K562 (cell line): ENCODE measurements around the gene TSC1. TPM values are rescaled to one million over a fixed set of nuclear protein-coding genes. Genes with fewer than 3 reads are reported as not detected.

Experiments
- ATAC-seq: fragments of 200-7000 bp; cut with Tn5 transposase; 3 replicates; pipeline ENCODE4 v1.9.1; 2020; ENCODE audit warnings: moderate library complexity
- BruUV-seq: library from RNA; stranded (reverse); fragments of 400-500 nt; replicated peaks from 2 replicates; lab custom pipeline; 2021; lab: Mats Ljungman, UMichigan
- CTCF ChIA-PET: fragments of 300-600 bp; formaldehyde crosslinking; extraction: SDS; loops from one replicate; lab custom pipeline; 2021; ENCODE audit warnings: low intra/inter-chr PET ratio; lab: Yijun Ruan, JAX
- POLR2A ChIA-PET: fragments of 300-600, 350-650 bp; sonication (Branson Sonifier 250); formaldehyde crosslinking; extraction: SDS; loops from one replicate; lab custom pipeline; 2021; ENCODE audit warnings: antibody characterized with exemption, inconsistent platforms; lab: Yijun Ruan, JAX
- DNase-seq, 4 experiments: peaks; one replicate each; pipeline versions ENCODE4 v3.0.0 to v3.0.0-alpha.2; 2011 to 2018; ENCODE audit warnings: low spot score in 3 of 4, mixed read lengths in 3 of 4; ENCODE audit errors: extremely low read depth in 1 of 4
- FAIRE-seq: peaks from 2 replicates; lab custom pipeline; 2011; peaks lifted over from hg19 to GRCh38; lab: Jason Lieb, UNC
- H2AFZ ChIP-seq: 2 replicates; pipeline ENCODE4 v1.6.0; 2011; ENCODE audit warnings: low read depth, low read length, control low read depth, inconsistent platforms
- H3K27ac ChIP-seq: fragments of 200-600 bp; 3 replicates; pipeline ENCODE4 v1.8.0; 2011; ENCODE audit warnings: low read depth, mild to moderate bottlenecking, control low read depth, inconsistent platforms, low read length, moderate library complexity, mixed read lengths; ENCODE audit errors: extremely low read depth
- H3K27me3 ChIP-seq, 2 experiments: fragments of 300-600 bp in 1 of 2; 2 replicates in 1 of 2; 3 replicates in 1 of 2; pipeline versions ENCODE4 v1.6.0 to v1.8.0; 2011; ENCODE audit warnings: inconsistent platforms in 2 of 2, low read length in 2 of 2, mild to moderate bottlenecking in 1 of 2, mixed read lengths in 1 of 2, moderate library complexity in 1 of 2; ENCODE audit not compliant: control insufficient read depth in 2 of 2, insufficient read depth in 2 of 2
- H3K36me3 ChIP-seq: fragments of 300-600 bp; 3 replicates; pipeline ENCODE4 v1.8.0; 2011; ENCODE audit warnings: mild to moderate bottlenecking, low read length, inconsistent platforms; ENCODE audit not compliant: control insufficient read depth, insufficient read depth
- H3K4me1 ChIP-seq, 2 experiments: fragments of 200-600 bp in 1 of 2; replicated peaks in 1 of 2; 2 replicates in 1 of 2; 3 replicates in 1 of 2; pipeline versions ENCODE4 v1.5.1 to v1.8.0; 2011; ENCODE audit warnings: inconsistent platforms in 2 of 2, low read length in 2 of 2, mild to moderate bottlenecking in 1 of 2, mixed read lengths in 1 of 2, moderate library complexity in 1 of 2; ENCODE audit not compliant: control insufficient read depth in 2 of 2, insufficient read depth in 2 of 2
- H3K4me2 ChIP-seq: 2 replicates; pipeline ENCODE4 v1.6.1; 2011; ENCODE audit warnings: low read length, control low read depth, inconsistent platforms, mixed read lengths; ENCODE audit not compliant: insufficient read depth
- H3K4me3 ChIP-seq: fragments of 200-600 bp; sonication (generic), shearing (Covaris generic); 2 replicates; pipeline ENCODE4 v1.5.1; 2016; ENCODE audit warnings: control low read depth, inconsistent platforms
- H3K79me2 ChIP-seq: fragments of 200-600 bp; 3 replicates; pipeline ENCODE4 v1.8.0; 2011; ENCODE audit warnings: low read length, inconsistent platforms; ENCODE audit not compliant: control insufficient read depth, insufficient read depth
- H3K9ac ChIP-seq, 2 experiments: 2 replicates each; pipeline versions ENCODE4 v1.6.0 to v1.6.1; 2011; ENCODE audit warnings: low read depth in 2 of 2, low read length in 2 of 2, control low read depth in 1 of 2, inconsistent platforms in 1 of 2, mild to moderate bottlenecking in 1 of 2, mixed read lengths in 1 of 2; ENCODE audit not compliant: insufficient read depth in 1 of 2
- H3K9me1 ChIP-seq: one replicate; pipeline ENCODE4 v1.6.0; 2011; ENCODE audit warnings: inconsistent platforms, mild to moderate bottlenecking, low read length, moderate library complexity; ENCODE audit not compliant: control insufficient read depth, insufficient read depth
- H3K9me3 ChIP-seq: replicated peaks from 2 replicates; pipeline ENCODE4 v1.5.1; 2011; ENCODE audit warnings: low read depth, low read length, inconsistent platforms; ENCODE audit not compliant: control insufficient read depth, insufficient read depth
- H4K20me1 ChIP-seq: replicated peaks from 2 replicates; pipeline ENCODE4 v1.6.1; 2011; ENCODE audit warnings: low read length, inconsistent platforms, mixed read lengths; ENCODE audit not compliant: control insufficient read depth, insufficient read depth
- BCL6 ChIP-seq: fragments of 250-450 bp; sonication (Bioruptor Pico); IDR thresholded peaks from 2 replicates; pipeline ENCODE4 v1.4.0; 2020
- LARP7 ChIP-seq: fragments of 450-650 bp; IDR thresholded peaks from 2 replicates; pipeline ENCODE4 v1.6.1; 2016
- NFIC ChIP-seq: fragments of 450-650 bp; IDR thresholded peaks from 2 replicates; pipeline ENCODE4 v1.6.1; 2017; ENCODE audit warnings: mild to moderate bottlenecking, inconsistent platforms
- NFIX ChIP-seq: fragments of 250-450 bp; sonication (Bioruptor Pico); IDR thresholded peaks from 2 replicates; pipeline ENCODE4 v1.4.0; 2020; ENCODE audit warnings: low read depth, mild to moderate bottlenecking, moderate library complexity
- PBX2 ChIP-seq, 2 experiments: IDR thresholded peaks in 1 of 2; conservative IDR thresholded peaks in 1 of 2; 2 replicates each; pipeline ENCODE4 v1.6.1; 2016; ENCODE audit warnings: low read depth in 2 of 2, mild to moderate bottlenecking in 1 of 2, missing compliant biosample characterization in 1 of 2, missing genetic modification characterization in 1 of 2, moderate library complexity in 1 of 2
- RAD21 ChIP-seq, 2 experiments: fragments of 250-450 bp in 1 of 2; fragments of 450-650 bp in 1 of 2; sonication (Bioruptor Pico) in 1 of 2; formaldehyde crosslinking in 1 of 2; IDR thresholded peaks in 1 of 2; conservative IDR thresholded peaks in 1 of 2; 2 replicates each; pipeline versions ENCODE4 v1.4.0 to v1.8.0; 2020 to 2022; ENCODE audit warnings: mild to moderate bottlenecking in 2 of 2, moderate library complexity in 1 of 2
- STAT5A ChIP-seq: IDR thresholded peaks from 2 replicates; pipeline ENCODE4 v1.6.1; 2012; ENCODE audit warnings: low read length, inconsistent platforms, borderline replicate concordance
- ZFPM2 ChIP-seq: fragments of 250-450 bp; sonication (Bioruptor Pico); IDR thresholded peaks from 2 replicates; pipeline ENCODE4 v1.5.1; 2022; ENCODE audit warnings: mild to moderate bottlenecking
- ZNF175 ChIP-seq: fragments of 200-800 bp; sonication (Bioruptor generic); IDR thresholded peaks from 2 replicates; pipeline ENCODE4 v1.6.1; 2016; ENCODE audit warnings: low read depth, mild to moderate bottlenecking, missing genetic modification characterization, missing compliant biosample characterization
- ZNF24 ChIP-seq: fragments of 450-650 bp; IDR thresholded peaks from 2 replicates; pipeline ENCODE4 v1.6.1; 2016
- WGBS: fragments of 100-300 bp; shearing (Covaris generic); methylation state at CpG from one replicate; pipeline ENCODE4 v1.1.6; 2016; ENCODE audit warnings: low coverage, mixed read lengths; ENCODE audit not compliant: insufficient coverage; ENCODE audit errors: missing lambda C conversion rate; 5-methylcytosine and 5-hydroxymethylcytosine counted together
- in situ Hi-C: fragments of 300-500 bp; cut with MboI; formaldehyde crosslinking; loops from 4 replicates; pipeline ENCODE4 v1.15.0; 2018; ENCODE audit warnings: inconsistent platforms, mixed read lengths
- intact Hi-C: fragments of 100-400 bp; cut with micrococcal nuclease; formaldehyde crosslinking; loops from 2 replicates; pipeline ENCODE4 v1.14.2; 2022
- polyA plus RNA-seq, 8 experiments: library from polyadenylated mRNA; depleted of rRNA in 4 of 8; stranded (reverse) in 5 of 8; unstranded in 3 of 8; fragments of >200 nt; fragmentation: Nextera tagmentation in 2 of 8; fragmentation: Illumina TruSeq in 1 of 8; extraction: Ambion mirVana in 2 of 8; extraction: Trizol in 1 of 8; gene quantifications; 2 replicates each; pipeline versions ENCODE4 v1.2.1 to v1.2.3, GENCODE V29; 2011 to 2014; ENCODE audit warnings: inconsistent platforms in 1 of 8, missing spikeins in 1 of 8
- total RNA-seq, 7 experiments: library from RNA; depleted of rRNA in 6 of 7; stranded (reverse); fragments of >200 nt in 6 of 7; fragmentation: Illumina TruSeq in 2 of 7; extraction: Trizol in 2 of 7; gene quantifications; 2 replicates each; pipeline versions ENCODE4 v1.2.1 to v1.2.3, GENCODE V29; 2011 to 2021; ENCODE audit warnings: low replicate concordance in 1 of 7

The TSC1 gene
- total and polyA plus RNA-seq, 9 of the 15 experiments (the other 6 are each of a cell fraction or from before 2014, with no cell fraction given) = 6.9 to 37.6 (median 18.6) TPM

GRCh38 chr9:132846109-132846917 is 98.1 kb downstream of the TSC1 start:
- H3K4me2 ChIP-seq = no peak overlapping the region
- H3K27me3 ChIP-seq = peaks cover 18 to 48% of the 10 kb centered on the region in 2 experiments; a peak in 4 of 5 replicates
- no peak overlapping the region for H2AFZ ChIP-seq
- no peaks in the 10 kb centered on the region for H3K79me2 ChIP-seq
- no peak for ATAC-seq
- no peak for DNase-seq
- no peak overlapping the region for H3K27ac ChIP-seq
- in situ Hi-C loops = no loop called here
- intact Hi-C loops = no loop called here
- BruUV-seq = no TSS peak
- H4K20me1 ChIP-seq = no peaks in the 10 kb centered on the region
- H3K4me1 ChIP-seq = no peaks in the 10 kb centered on the region; a peak in 1 of 5 replicates
- CTCF ChIA-PET = no interaction called here
- POLR2A ChIA-PET = interaction anchor here (0.9 to 1.0 kb wide), 2 partner anchors 11 to 45 kb away, joined by 3 read pairs; no protein-coding TSS in a partner anchor
- H3K36me3 ChIP-seq = no peaks in the 10 kb centered on the region
- no peak overlapping the region for H3K9ac ChIP-seq
- no peaks in the 10 kb centered on the region for H3K9me3 ChIP-seq
- no peaks in the 10 kb centered on the region for H3K9me1 ChIP-seq
- H3K4me3 ChIP-seq = no peak overlapping the region
- FAIRE-seq = no peak
- TF ChIP-seq LARP7 = no peak
- TF ChIP-seq ZNF24 = peak; percentile 75; the same call in 1 of the 2 replicates
- TF ChIP-seq BCL6 (CRISPR knock-in tag) = no peak
- TF ChIP-seq NFIX = no peak
- no peak for TF ChIP-seq STAT5A
- peak; percentile 75 for TF ChIP-seq NFIC
- no peak for TF ChIP-seq ZNF175 (CRISPR knock-in tag)
- no peak for TF ChIP-seq PBX2 (CRISPR knock-in tag; IDR thresholded peaks at IDR 0.05; ENCODE audit: low read depth)
- no peak for TF ChIP-seq PBX2 (tag; conservative IDR thresholded peaks at IDR 0.05; ENCODE audit: low read depth)
- no peak for TF ChIP-seq RAD21 (CRISPR knock-in tag; conservative IDR thresholded peaks at IDR 0.05 in 1 of 2, IDR thresholded peaks at IDR 0.05 in 1 of 2)
- no peak for TF ChIP-seq ZFPM2 (CRISPR knock-in tag)
- WGBS = 3% methylated on average over 12 of the region's 12 CpGs
